Activated T-cell treated with anti-CD3 and anti-CD28 coated beads, Interleukin-2, amount 50 U/mL, for 48 hours (primary cell): ENCODE measurements around the gene ADCY7.
A peak's percentile ranks its signal among the peaks of the same experiment; 100 is the strongest.

ENCODE experiments used
- DNase-seq, 2 experiments: peaks; one replicate each; pipeline ENCODE4 v3.0.0-alpha.2; 2020

Gene ADCY7

DNA sequence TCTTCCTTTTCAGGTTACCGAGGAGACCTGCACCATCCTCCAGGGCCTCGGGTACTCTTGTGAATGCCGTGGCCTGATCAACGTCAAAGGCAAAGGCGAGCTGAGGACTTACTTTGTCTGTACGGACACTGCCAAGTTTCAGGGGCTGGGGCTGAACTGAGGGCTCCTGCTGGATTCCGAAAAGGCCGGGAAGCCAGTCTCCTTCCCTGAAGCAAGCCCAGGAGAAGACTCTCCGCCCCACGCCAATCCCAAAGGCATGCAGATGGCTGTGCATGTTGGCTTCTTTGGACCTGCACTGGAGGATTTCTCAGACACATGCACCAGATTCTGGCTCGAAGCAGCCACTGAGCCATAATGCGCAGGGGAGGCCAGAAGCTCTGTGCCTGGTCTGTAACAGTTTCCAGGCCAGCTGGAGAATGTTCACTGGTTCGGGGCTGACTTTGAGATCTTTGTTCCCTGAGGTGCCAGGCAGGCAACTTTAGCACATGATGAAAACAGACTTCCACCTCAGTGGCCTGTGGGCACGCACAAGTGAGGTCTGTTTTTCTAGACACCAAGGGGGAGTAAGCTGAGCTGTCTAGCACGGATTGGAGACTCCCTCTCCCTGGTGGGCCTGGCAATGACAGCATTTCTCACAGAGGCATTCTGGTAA lies 49.1 kb downstream of the ADCY7 start:
- peak; percentile 13 to 16 for DNase-seq

DNA sequence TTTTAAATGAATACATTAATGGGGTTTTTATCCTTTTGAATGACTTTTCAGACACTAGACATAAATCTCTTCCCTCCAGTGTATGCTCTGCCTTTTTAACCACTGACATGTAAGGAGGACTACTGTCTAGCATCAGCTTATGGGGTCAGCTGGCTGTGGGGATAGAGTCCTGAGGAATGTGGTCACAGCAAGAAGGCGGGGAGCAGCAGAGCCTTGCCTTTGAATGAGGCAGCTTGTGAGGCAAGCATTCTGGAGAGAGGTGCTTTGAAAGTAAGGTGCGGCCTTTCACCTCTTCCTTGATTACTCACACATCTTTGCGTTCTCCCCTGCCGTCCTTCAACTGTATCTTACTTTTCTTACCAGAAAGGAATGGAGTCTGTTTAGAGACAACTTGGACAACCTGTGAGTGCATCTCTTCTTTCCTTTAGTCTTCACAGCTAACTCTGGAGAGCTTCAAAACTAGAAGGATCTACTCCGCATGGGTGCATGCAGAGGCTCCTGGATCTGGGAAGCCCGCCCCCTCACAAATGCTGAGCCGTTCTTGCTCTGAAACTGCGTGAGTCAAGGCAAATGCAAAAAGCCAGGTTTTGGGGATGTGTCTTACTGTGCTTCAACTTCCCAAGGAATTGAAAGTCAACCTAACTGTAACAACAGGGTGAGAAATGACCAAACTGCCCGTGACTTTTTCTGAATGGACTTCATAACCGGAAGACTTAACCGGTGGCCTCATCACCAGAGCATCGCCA lies 49.9 kb downstream of the ADCY7 start:
- peak; percentile 14 to 17 for DNase-seq

DNA sequence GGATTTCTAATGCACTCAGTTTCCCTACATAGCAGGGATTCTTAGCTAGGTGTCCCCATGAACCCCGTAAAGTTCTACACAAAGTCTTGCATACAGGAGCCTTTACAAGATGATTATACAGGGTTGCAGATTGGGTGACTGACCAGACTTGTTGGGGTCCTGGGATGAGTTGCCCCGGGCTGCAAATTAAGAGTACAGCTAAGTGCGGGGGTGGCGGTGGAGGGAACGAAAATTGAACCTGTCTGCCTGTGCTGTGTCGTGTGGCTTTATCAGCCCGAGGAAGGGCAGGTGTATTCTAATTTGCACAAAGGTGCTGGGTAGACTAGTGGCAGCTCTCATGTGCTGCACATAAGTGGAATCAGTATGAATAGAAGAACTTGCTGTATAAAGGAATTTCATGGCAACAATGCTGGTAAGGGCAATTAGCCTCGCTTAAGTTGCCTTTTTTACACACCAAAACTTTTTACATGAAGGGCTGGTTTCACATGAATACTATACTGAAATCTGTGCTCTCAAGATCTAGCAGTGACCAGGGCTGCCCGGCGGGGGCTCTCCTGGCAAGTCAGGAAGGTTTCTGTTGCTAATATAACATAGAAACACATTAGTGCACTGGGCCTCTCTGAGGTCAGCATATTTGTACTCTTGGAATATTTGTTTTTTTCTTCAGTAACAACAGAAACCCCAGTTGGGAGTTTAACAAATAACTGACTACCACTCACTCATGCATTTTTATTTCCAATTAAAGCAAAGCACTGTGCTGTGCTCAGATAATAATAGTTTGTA lies 50.7 kb downstream of the ADCY7 start:
- DNase-seq, result no peak

GRCh38 chr16:50318796-50319578 lies 52.6 kb downstream of the ADCY7 start:
- DNase-seq, result no peak

GRCh38 chr16:50320310-50320709 lies 54.0 kb downstream of the ADCY7 start:
- DNase-seq, result no peak

DNA sequence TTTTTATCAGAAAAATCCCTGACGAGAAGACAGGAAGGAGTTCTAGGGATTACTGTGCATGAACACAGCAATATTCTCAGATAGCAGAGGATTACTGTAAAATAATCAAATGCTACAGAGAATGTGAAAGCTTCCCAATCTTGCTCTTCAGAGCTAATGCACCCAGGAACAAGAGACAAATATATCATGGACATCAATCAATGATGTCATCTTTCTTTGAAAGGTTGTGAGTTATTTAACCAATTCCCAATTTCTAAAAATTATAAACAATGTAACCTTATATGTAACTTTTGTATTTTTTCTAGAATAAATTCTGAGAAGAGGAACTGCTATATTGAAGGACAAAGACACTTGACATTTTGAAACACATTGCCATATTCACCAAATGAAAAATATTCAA lies 56.0 kb downstream of the ADCY7 start:
- no peak for DNase-seq

- DNase-seq, result peak in 1 of 2 experiments; percentile 31
Observed at GRCh38 chr16:50323335-50324011, 57.1 kb downstream of the ADCY7 start.

GRCh38 chr16:50324345-50324744 lies 58.0 kb downstream of the ADCY7 start:
- DNase-seq, result no peak

- no peak for DNase-seq
Observed at GRCh38 chr16:50326264-50326663, 59.9 kb downstream of the ADCY7 start.

GRCh38 chr16:50326835-50327465 lies 60.6 kb downstream of the ADCY7 start:
- peak; percentile 69 to 72 for DNase-seq

GRCh38 chr16:50329446-50330189 lies 63.3 kb downstream of the ADCY7 start:
- DNase-seq, result no peak

DNA sequence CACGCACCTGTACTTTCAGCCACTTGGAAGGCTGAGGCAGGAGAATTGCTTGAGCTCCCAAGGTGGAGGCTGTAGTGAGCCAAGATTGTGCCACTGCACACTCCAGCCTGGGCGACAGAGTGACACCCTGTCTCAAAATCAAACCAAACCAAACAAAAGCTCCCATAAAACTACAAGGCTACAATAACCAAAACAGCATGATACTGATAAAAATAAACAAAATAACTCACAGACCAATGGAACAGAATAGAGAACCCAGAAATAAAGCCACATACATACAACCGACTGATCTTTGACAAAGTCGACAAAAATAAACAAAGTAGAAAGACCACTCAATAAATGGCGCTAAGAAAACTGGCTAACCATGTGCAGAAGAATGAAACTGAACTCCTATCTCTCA lies 65.2 kb downstream of the ADCY7 start:
- DNase-seq, result no peak

DNA sequence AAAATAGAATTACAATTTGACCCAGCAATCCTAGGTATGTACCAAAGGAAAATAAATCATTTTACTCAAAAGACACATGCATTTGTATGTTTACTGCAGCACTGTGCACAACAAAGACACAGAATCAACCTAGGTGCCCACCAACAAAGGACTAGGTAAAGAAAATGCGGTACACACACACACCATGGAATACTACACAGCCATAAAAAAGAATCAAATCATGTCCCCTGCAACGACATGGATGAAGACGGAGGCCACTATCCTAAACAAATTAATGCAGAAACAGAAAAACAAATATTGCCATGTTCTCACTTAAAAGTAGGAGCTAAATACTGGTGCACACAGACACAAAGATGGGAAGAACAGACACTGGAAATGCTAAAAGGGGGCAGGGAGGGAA lies 66.2 kb downstream of the ADCY7 start:
- DNase-seq, result no peak

GRCh38 chr16:50334106-50334975 lies 68.0 kb downstream of the ADCY7 start:
- DNase-seq, result no peak

GRCh38 chr16:50335196-50335958 lies 69.0 kb downstream of the ADCY7 start:
- DNase-seq, result no peak

DNA sequence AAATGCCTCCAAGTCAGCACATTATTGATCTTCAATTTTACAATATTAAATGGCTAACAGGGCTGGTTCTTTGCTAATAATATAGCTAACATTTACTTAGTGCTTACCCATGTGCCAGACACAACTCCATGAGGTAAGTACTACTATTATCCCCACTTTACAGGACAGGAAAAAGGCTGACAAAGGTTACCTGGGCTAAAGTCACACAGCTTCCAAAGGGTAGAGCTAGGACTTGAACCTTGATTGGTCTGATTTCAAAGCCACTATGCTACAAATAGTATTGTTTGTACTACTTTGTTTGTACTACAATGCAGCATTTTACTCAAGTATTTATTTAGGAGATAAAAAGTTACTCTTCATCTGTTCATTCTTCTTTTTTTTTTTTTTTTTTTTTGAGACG lies 70.5 kb downstream of the ADCY7 start:
- DNase-seq, result no peak

GRCh38 chr16:50338371-50339231 lies 72.2 kb downstream of the ADCY7 start:
- DNase-seq, result peak in 1 of 2 experiments; percentile 35

GRCh38 chr16:50340578-50340977 lies 74.2 kb downstream of the ADCY7 start:
- no peak for DNase-seq
